RWPE1 (cell line): ENCODE measurements around the gene LRRC47.

Experiments
- CTCF ChIA-PET: fragments of 350-600 bp; sonication (Branson Sonifier 250); formaldehyde crosslinking; extraction: SDS; loops from one replicate; lab custom pipeline; 2021; lab: Yijun Ruan, JAX
- POLR2A ChIA-PET: fragments of 400-600 bp; formaldehyde crosslinking; extraction: SDS; loops from one replicate; lab custom pipeline; 2020; ENCODE audit warnings: antibody characterized with exemption; ENCODE audit not compliant: low non-redundant PET; lab: Yijun Ruan, JAX
- DNase-seq: peaks from one replicate; pipeline ENCODE4 v3.0.0; 2012; ENCODE audit warnings: low spot score
- H3K27ac ChIP-seq: fragments of 450-650 bp; 2 replicates; pipeline ENCODE4 v1.5.1; 2017
- CTCF ChIP-seq: fragments of 450-650 bp; conservative IDR thresholded peaks from 2 replicates; pipeline ENCODE4 v1.5.1; 2017; ENCODE audit warnings: low read depth, mild to moderate bottlenecking

LRRC47 gene

DNA sequence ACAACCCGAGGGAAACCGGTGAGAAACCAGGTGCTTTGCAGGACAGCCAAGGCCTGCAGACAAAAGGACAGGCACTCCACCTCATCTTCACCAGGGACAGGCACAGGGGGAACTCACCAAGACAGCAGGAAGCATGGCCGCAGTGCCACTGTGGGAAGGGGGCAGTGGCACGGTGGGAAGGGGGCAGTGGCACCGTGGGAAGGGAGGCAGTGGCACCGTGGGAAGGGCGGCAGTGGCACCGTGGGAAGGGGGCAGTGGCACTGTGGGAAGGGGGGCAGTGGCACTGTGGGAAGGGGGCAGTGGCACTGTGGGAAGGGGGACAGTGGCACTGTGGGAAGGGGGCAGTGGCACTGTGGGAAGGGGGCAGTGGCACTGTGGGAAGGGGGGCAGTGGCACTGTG lies 28.4 kb upstream of the LRRC47 start:
- TF ChIP-seq CTCF: no peak
- CTCF ChIA-PET: no interaction called here
- POLR2A ChIA-PET: no interaction called here
- no peak for DNase-seq
- no peak overlapping the region for H3K27ac ChIP-seq

- TF ChIP-seq CTCF: no peak
- DNase-seq: no peak
- CTCF ChIA-PET: no interaction called here
- H3K27ac ChIP-seq: no peak overlapping the region
- POLR2A ChIA-PET: no interaction called here
Measured at GRCh38 chr1:3822421-3822820, 26.1 kb upstream of the LRRC47 start.

DNA sequence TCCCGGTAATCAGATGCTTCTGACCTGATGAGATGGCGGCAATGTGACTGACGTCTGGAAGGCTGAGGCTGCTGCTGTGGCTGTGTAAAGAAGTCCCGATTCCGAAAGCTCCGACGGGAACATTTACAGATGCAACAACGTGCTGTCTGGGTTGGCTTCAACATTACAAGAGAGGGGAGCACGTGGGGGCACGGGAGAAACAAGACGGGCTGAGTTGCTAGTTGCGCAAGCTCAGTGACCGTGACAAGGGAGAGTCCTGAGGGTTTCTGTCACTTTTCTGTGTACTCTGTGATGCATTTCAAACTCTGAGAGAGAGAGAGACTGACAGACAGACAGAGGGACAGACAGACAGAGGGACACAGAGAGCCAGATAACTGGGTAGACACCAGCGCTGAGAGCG lies 25.6 kb upstream of the LRRC47 start:
- DNase-seq: no peak
- no peak overlapping the region for H3K27ac ChIP-seq
- POLR2A ChIA-PET: no interaction called here
- TF ChIP-seq CTCF: no peak
- CTCF ChIA-PET: no interaction called here

DNA sequence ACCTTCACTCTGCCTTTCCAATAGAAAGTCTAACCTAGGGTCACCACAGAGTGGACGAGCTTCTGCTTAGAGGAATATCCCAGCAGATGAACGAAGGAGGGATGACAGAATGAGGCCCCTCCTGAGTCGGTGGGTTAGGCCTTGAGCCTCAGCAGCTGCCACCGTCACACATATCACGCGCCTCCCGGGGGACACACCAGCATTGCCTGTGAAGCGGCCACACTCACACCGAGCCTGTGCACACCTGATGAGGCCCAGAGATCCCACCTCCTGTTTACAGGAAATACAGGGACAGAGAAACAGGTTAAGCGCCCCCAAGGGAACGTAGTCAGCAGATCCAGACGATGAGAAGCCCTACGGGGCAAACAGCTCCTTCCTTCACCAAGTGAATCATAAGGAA lies 25.1 kb upstream of the LRRC47 start:
- no peak for TF ChIP-seq CTCF
- H3K27ac ChIP-seq: no peak overlapping the region
- POLR2A ChIA-PET: no interaction called here
- CTCF ChIA-PET: no interaction called here
- DNase-seq: no peak

DNA sequence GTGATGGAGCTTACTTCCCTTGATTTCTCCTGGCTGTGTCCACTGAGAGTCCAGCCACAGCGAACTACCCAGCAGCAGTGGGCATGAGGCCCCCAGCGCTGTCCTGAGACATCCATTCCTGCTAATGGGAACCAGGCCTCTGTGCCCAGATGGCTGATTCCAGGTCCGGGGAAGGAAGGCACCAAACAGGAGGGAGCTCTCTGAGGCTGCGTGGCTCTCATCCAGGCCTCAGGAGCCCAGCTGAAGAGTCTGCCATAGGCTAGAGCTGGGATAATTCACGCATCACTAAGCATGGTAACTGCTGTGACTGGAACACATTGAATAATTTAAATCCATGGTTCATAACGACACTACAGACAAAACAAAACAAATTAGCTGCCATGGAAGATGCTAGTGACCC lies 24.7 kb upstream of the LRRC47 start:
- no peak for DNase-seq
- POLR2A ChIA-PET: no interaction called here

GRCh38 chr1:3820316-3820715 lies 24.0 kb upstream of the LRRC47 start:
- no peak for DNase-seq
- ChIA-PET POLR2A (no interaction called here), CTCF (no interaction called here)
- no peak for TF ChIP-seq CTCF
- no peak overlapping the region; the same call in 1 of the 2 replicates for H3K27ac ChIP-seq

More for the DNA sequence above, 24.7 kb upstream of the LRRC47 start:
- CTCF ChIA-PET: no interaction called here
- H3K27ac ChIP-seq: no peak overlapping the region
- no peak for TF ChIP-seq CTCF

GRCh38 chr1:3819771-3820200 lies 23.5 kb upstream of the LRRC47 start:
- no peak for TF ChIP-seq CTCF
- ChIA-PET CTCF (no interaction called here), POLR2A (no interaction called here)
- peak; percentile 26 for DNase-seq
- H3K27ac ChIP-seq: peak overlapping the region; percentile 61
